H1 (cell line): ENCODE data around the gene NR2C2. TPM values are rescaled to one million over a fixed set of nuclear protein-coding genes. Genes with fewer than 3 reads are reported as not detected.

ENCODE experiments used
- CTCF ChIA-PET: fragments of 300-600 bp; sonication (Branson Sonifier 250); formaldehyde crosslinking; loops from one replicate; lab custom pipeline; 2021; ENCODE audit not compliant: partially characterized antibody; lab: Charles Lee
- POLR2A ChIA-PET: fragments of 300-600 bp; sonication (Branson Sonifier 250); formaldehyde crosslinking; loops from one replicate; lab custom pipeline; 2021; ENCODE audit warnings: inconsistent platforms; ENCODE audit not compliant: partially characterized antibody; lab: Charles Lee
- DNase-seq, 2 experiments: peaks; one replicate each; pipeline versions ENCODE4 v3.0.0 to v3.0.0-alpha.2; 2010 to 2022; ENCODE audit warnings: low spot score in 2 of 2, low read depth in 1 of 2, mixed read lengths in 1 of 2
- FAIRE-seq: peaks from 2 replicates; lab custom pipeline; 2011; peaks lifted over from hg19 to GRCh38; lab: Jason Lieb, UNC
- H2AFZ ChIP-seq: 2 replicates; pipeline ENCODE4 v1.8.1; 2012; ENCODE audit warnings: low read length, inconsistent platforms
- H2AK5ac ChIP-seq: 2 replicates; pipeline ENCODE4 v1.6.1; 2013; ENCODE audit warnings: low read depth, low read length
- H2BK120ac ChIP-seq: replicated peaks from 2 replicates; pipeline ENCODE3; 2013; ENCODE audit warnings: low read depth, low read length, inconsistent platforms
- H2BK12ac ChIP-seq: 2 replicates; pipeline ENCODE4 v1.6.1; 2013; ENCODE audit warnings: low read depth, low read length
- H2BK15ac ChIP-seq: 2 replicates; pipeline ENCODE4 v1.6.1; 2013; ENCODE audit warnings: low read length
- H2BK20ac ChIP-seq: 2 replicates; pipeline ENCODE4 v1.6.1; 2013; ENCODE audit warnings: low read length
- H2BK5ac ChIP-seq: 2 replicates; pipeline ENCODE4 v1.6.1; 2013; ENCODE audit warnings: low read depth, low read length
- H3K14ac ChIP-seq: 2 replicates; pipeline ENCODE4 v1.6.1; 2013; ENCODE audit warnings: inconsistent platforms; ENCODE audit not compliant: insufficient read length
- H3K18ac ChIP-seq: 2 replicates; pipeline ENCODE4 v1.6.1; 2013; ENCODE audit warnings: low read length; ENCODE audit errors: extremely low read depth
- H3K23ac ChIP-seq: 2 replicates; pipeline ENCODE4 v1.6.1; 2013; ENCODE audit warnings: inconsistent platforms; ENCODE audit not compliant: insufficient read length
- H3K23me2 ChIP-seq: 2 replicates; pipeline ENCODE4 v1.6.1; 2013; ENCODE audit warnings: low read depth, low read length
- H3K27ac ChIP-seq: 2 replicates; pipeline ENCODE4 v1.6.1; 2011; ENCODE audit warnings: low read depth, low read length, inconsistent platforms
- H3K27me3 ChIP-seq, 4 experiments: replicated peaks in 1 of 4; 1 replicate in 1 of 4; 2 replicates in 3 of 4; pipeline versions ENCODE4 v1.6.1 to v1.8.1; 2011 to 2013; ENCODE audit warnings: low read length in 3 of 4, mild to moderate bottlenecking in 3 of 4, inconsistent platforms in 2 of 4, mixed read lengths in 2 of 4, moderate library complexity in 1 of 4; ENCODE audit not compliant: control insufficient read depth in 3 of 4, insufficient read depth in 3 of 4; ENCODE audit errors: extremely low read depth in 1 of 4
- H3K36me3 ChIP-seq, 4 experiments: 2 replicates each; pipeline versions ENCODE4 v1.6.1 to v1.8.1; 2011 to 2013; ENCODE audit warnings: mild to moderate bottlenecking in 4 of 4, low read length in 3 of 4, moderate library complexity in 2 of 4, control low read depth in 1 of 4, inconsistent platforms in 1 of 4; ENCODE audit not compliant: insufficient read depth in 4 of 4, control insufficient read depth in 2 of 4
- H3K4ac ChIP-seq: replicated peaks from 2 replicates; pipeline ENCODE3; 2013; ENCODE audit warnings: low read length, low read depth, mixed read lengths, inconsistent platforms; ENCODE audit not compliant: insufficient read length
- H3K4me1 ChIP-seq, 4 experiments: replicated peaks in 1 of 4; 1 replicate in 1 of 4; 2 replicates in 3 of 4; pipeline versions ENCODE4 v1.6.1 to v1.8.1; 2011 to 2013; ENCODE audit warnings: low read length in 3 of 4, inconsistent platforms in 2 of 4, mixed read lengths in 1 of 4; ENCODE audit not compliant: insufficient read depth in 4 of 4, control insufficient read depth in 3 of 4
- H3K4me2 ChIP-seq, 2 experiments: 2 replicates each; pipeline versions ENCODE4 v1.6.1 to v1.8.1; 2011 to 2013; ENCODE audit warnings: low read depth in 2 of 2, low read length in 2 of 2, control low read depth in 1 of 2, inconsistent platforms in 1 of 2, mild to moderate bottlenecking in 1 of 2; ENCODE audit not compliant: insufficient read depth in 1 of 2
- H3K4me3 ChIP-seq, 4 experiments: fragments of 200-600, 300-600 bp in 1 of 4; sonication (generic), shearing (Covaris generic), sonication (Bioruptor Twin) in 1 of 4; 2 replicates each; pipeline versions ENCODE4 v1.5.1 to v1.8.1; 2011 to 2016; ENCODE audit warnings: low read length in 4 of 4, low read depth in 3 of 4, control low read depth in 2 of 4, inconsistent platforms in 2 of 4, mild to moderate bottlenecking in 2 of 4, mixed read lengths in 1 of 4, moderate library complexity in 1 of 4; ENCODE audit not compliant: insufficient read depth in 2 of 4; ENCODE audit errors: extremely low read depth in 1 of 4
- H3K56ac ChIP-seq: replicated peaks from 2 replicates; pipeline ENCODE3; 2013; ENCODE audit warnings: low read depth, mild to moderate bottlenecking, mixed read lengths, low read length, inconsistent platforms; ENCODE audit not compliant: insufficient read length
- H3K79me1 ChIP-seq: 2 replicates; pipeline ENCODE4 v1.6.1; 2013; ENCODE audit warnings: low read depth, low read length, control low read depth
- H3K79me2 ChIP-seq, 2 experiments: 2 replicates each; pipeline versions ENCODE4 v1.6.1 to v1.8.1; 2012 to 2013; ENCODE audit warnings: low read length in 2 of 2, mild to moderate bottlenecking in 2 of 2, inconsistent platforms in 1 of 2; ENCODE audit not compliant: insufficient read depth in 2 of 2, control insufficient read depth in 1 of 2
- H3K9ac ChIP-seq, 4 experiments: replicated peaks in 1 of 4; 1 replicate in 1 of 4; 2 replicates in 3 of 4; pipeline versions ENCODE4 v1.6.1 to v1.8.1; 2011 to 2013; ENCODE audit warnings: low read depth in 3 of 4, low read length in 3 of 4, control low read depth in 2 of 4, mild to moderate bottlenecking in 2 of 4, moderate library complexity in 2 of 4, inconsistent platforms in 1 of 4; ENCODE audit errors: extremely low read depth in 1 of 4
- H3K9me3 ChIP-seq, 2 experiments: 2 replicates each; pipeline versions ENCODE4 v1.6.1 to v1.8.1; 2012 to 2013; ENCODE audit warnings: mild to moderate bottlenecking in 2 of 2, moderate library complexity in 2 of 2, control low read depth in 1 of 2, inconsistent platforms in 1 of 2, low read depth in 1 of 2, low read length in 1 of 2, mixed read lengths in 1 of 2; ENCODE audit not compliant: insufficient read depth in 2 of 2
- H4K20me1 ChIP-seq, 2 experiments: replicated peaks in 1 of 2; 2 replicates each; pipeline versions ENCODE3 to v1.8.1; 2011 to 2013; ENCODE audit warnings: inconsistent platforms in 2 of 2, low read length in 2 of 2, mild to moderate bottlenecking in 1 of 2; ENCODE audit not compliant: insufficient read depth in 2 of 2, control insufficient read depth in 1 of 2
- H4K5ac ChIP-seq: 2 replicates; pipeline ENCODE4 v1.6.1; 2013; ENCODE audit warnings: low read length, low read depth, mixed read lengths, inconsistent platforms; ENCODE audit not compliant: insufficient read length
- H4K8ac ChIP-seq: 2 replicates; pipeline ENCODE4 v1.8.0; 2013; ENCODE audit warnings: mild to moderate bottlenecking, moderate library complexity, low read length, inconsistent platforms; ENCODE audit not compliant: insufficient read depth; ENCODE audit errors: extremely low read depth
- H4K91ac ChIP-seq: replicated peaks from 2 replicates; pipeline ENCODE3; 2013; ENCODE audit warnings: low read length, mixed read lengths, inconsistent platforms; ENCODE audit not compliant: insufficient read length
- CBX5 ChIP-seq: fragments of 300-800, 300-1000 bp; sonication (generic); IDR thresholded peaks from 2 replicates; pipeline ENCODE4 v1.7.1; 2016; ENCODE audit warnings: antibody characterized with exemption, low read length, low read depth
- FOSL1 ChIP-seq: IDR thresholded peaks from 2 replicates; pipeline ENCODE4 v1.6.1; 2011; ENCODE audit warnings: mild to moderate bottlenecking, low read depth, low read length, moderate library complexity; ENCODE audit not compliant: insufficient read depth
- HDAC6 ChIP-seq: IDR thresholded peaks from one replicate; pipeline ENCODE4 v1.7.1; 2012; ENCODE audit warnings: low read depth, mild to moderate bottlenecking, inconsistent platforms, low read length, moderate library complexity
- POLR2AphosphoS5 ChIP-seq: IDR thresholded peaks from 2 replicates; pipeline ENCODE4 v1.6.1; 2011; ENCODE audit warnings: low read depth, low read length
- POU5F1 ChIP-seq: IDR thresholded peaks from 2 replicates; pipeline ENCODE4 v1.6.1; 2011; ENCODE audit warnings: low read depth, mild to moderate bottlenecking, low read length, moderate library complexity
- RFX5 ChIP-seq: IDR thresholded peaks from 2 replicates; pipeline ENCODE4 v1.6.1; 2011; ENCODE audit warnings: low read depth, low read length, improper control_type of control experiment, borderline replicate concordance
- RXRA ChIP-seq: IDR thresholded peaks from 2 replicates; pipeline ENCODE4 v1.6.1; 2011; ENCODE audit warnings: low read depth, mild to moderate bottlenecking, low read length, moderate library complexity; ENCODE audit not compliant: insufficient read depth
- SIX5 ChIP-seq: IDR thresholded peaks from 2 replicates; pipeline ENCODE4 v1.6.1; 2011; ENCODE audit warnings: mild to moderate bottlenecking, low read depth, low read length
- TBP ChIP-seq: IDR thresholded peaks from 2 replicates; pipeline ENCODE4 v1.6.1; 2011; ENCODE audit warnings: low read depth, low read length, improper control_type of control experiment
- TEAD4 ChIP-seq: IDR thresholded peaks from 2 replicates; pipeline ENCODE4 v1.6.1; 2012; ENCODE audit warnings: low read depth, low read length, inconsistent platforms, mixed read lengths
- YY1 ChIP-seq: IDR thresholded peaks from 2 replicates; pipeline ENCODE4 v1.6.1; 2011; ENCODE audit warnings: low read depth, mild to moderate bottlenecking, low read length
- ZNF274 ChIP-seq: IDR thresholded peaks from 2 replicates; pipeline ENCODE4 v1.7.0; 2012; ENCODE audit warnings: low read length, borderline replicate concordance; ENCODE audit errors: extremely low read depth
- WGBS, 2 experiments: shearing (Covaris generic) in 1 of 2; methylation state at CpG; one replicate each; pipeline versions ENCODE4 v1.1.6 to v1.1.7; 2013 to 2015; ENCODE audit warnings: low lambda C conversion rate in 2 of 2, mixed read lengths in 2 of 2, inconsistent platforms in 1 of 2, low coverage in 1 of 2, missing lambda C conversion rate in 1 of 2; ENCODE audit not compliant: insufficient replicate concordance in 2 of 2, insufficient coverage in 1 of 2, insufficient read length in 1 of 2; ENCODE audit errors: extremely low coverage in 1 of 2, missing lambda C conversion rate in 1 of 2; 5-methylcytosine and 5-hydroxymethylcytosine counted together
- polyA plus RNA-seq, 7 experiments: library from polyadenylated mRNA; depleted of rRNA in 3 of 7; stranded (reverse) in 5 of 7; unstranded in 2 of 7; fragments of >200 nt in 5 of 7; fragments of 200-250 nt in 2 of 7; gene quantifications; 1 replicate in 5 of 7; 2 replicates in 1 of 7; 4 replicates in 1 of 7; pipeline versions ENCODE4 v1.2.1 to v1.2.3, GENCODE V29; 2011 to 2013; ENCODE audit warnings: missing spikeins in 2 of 7, mixed read lengths in 2 of 7
- total RNA-seq: library from RNA; stranded (reverse); fragmentation: NEBNext Ultra II Directional; extraction: Animal tissue kit (Norgen Biotek cat#: 25700); gene quantifications from 2 replicates; pipeline ENCODE4 v1.2.1, GENCODE V29; 2021
- TF ChIP-seq, protein P1 (sequence below): IDR thresholded peaks from 2 replicates; pipeline ENCODE4 v1.6.1; 2012; ENCODE audit warnings: inconsistent platforms
- TF ChIP-seq, protein P2 (sequence below): IDR thresholded peaks from 2 replicates; pipeline ENCODE4 v1.6.1; 2011; ENCODE audit warnings: low read length, improper control_type of control experiment

The NR2C2 gene
- total and polyA plus RNA-seq, 2 of the 8 experiments (the other 6 are each of a cell fraction or from before 2014, with no cell fraction given): 16.6 to 44.4 TPM

DNA sequence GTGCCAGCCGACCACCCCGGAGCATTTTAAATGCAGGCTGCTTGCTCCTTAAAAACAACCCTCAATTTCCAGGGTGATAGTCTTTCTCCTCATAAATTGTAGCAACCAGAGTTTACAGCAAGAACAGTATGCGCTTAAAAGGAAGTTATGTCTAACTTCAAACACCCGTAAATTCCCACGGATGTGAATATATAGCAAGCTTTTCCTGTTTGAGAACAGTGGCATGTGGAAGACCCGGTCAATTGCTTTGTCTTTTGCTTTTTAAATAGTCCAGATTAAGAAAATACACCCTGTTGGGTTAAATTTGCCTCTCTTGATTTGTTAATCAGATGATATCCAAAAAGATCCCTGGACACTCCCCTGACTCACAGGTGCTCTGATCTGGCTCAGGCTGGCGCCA, 96.9 kb downstream of the NR2C2 start:
- Histone ChIP-seq H3K27me3 (no peaks in the 10 kb centered on the region), H3K27ac (no peak overlapping the region), H2AFZ (no peak overlapping the region), H3K4me1 (no peaks in the 10 kb centered on the region), H4K5ac (no peak overlapping the region), H3K23me2 (no peaks in the 10 kb centered on the region), H3K4me2 (no peak overlapping the region), H3K9me3 (no peaks in the 10 kb centered on the region), H4K8ac (no peak overlapping the region), H2BK120ac (no peak overlapping the region), H3K14ac (no peak overlapping the region), H4K20me1 (peaks cover 4 to 8% of the 10 kb centered on the region in 2 experiments), H3K36me3 (peaks cover 35 to 92% (median 73%) of the 10 kb centered on the region in 4 experiments; a peak in 7 of 8 replicates), H2BK20ac (no peak overlapping the region), H3K4me3 (no peak overlapping the region), H3K56ac (no peak overlapping the region), H3K23ac (no peak overlapping the region), H2AK5ac (no peak overlapping the region), H4K91ac (no peak overlapping the region), H3K79me2 (no peaks in the 10 kb centered on the region), H2BK15ac (no peak overlapping the region), H3K4ac (no peak overlapping the region), H3K79me1 (no peaks in the 10 kb centered on the region), H2BK12ac (no peak overlapping the region), H2BK5ac (no peak overlapping the region), H3K9ac (no peak overlapping the region), H3K18ac (no peak overlapping the region)
- FAIRE-seq: no peak
- no peak for DNase-seq
- ChIA-PET POLR2A (interaction anchor here (1.5 kb wide), 1 partner anchor 13 kb away, joined by 4 read pairs; no protein-coding TSS in a partner anchor), CTCF (interaction anchor here (0.8 to 1.0 kb wide), 4 partner anchors 11 to 121 kb away, joined by 3 to 4 read pairs (median 3); no protein-coding TSS in a partner anchor)
- WGBS, 2 experiments: 94% methylated on average over 7 of the region's 7 CpGs; no CpG with 5 or more reads in 1 of the 2 experiments
- TF ChIP-seq POLR2AphosphoS5 (no peak), YY1 (no peak), HDAC6 (no peak), TEAD4 (no peak), TBP (no peak), RXRA (no peak), POU5F1 (no peak), SIX5 (no peak), ZNF274 (no peak), RFX5 (no peak), FOSL1 (no peak), CBX5 (no peak)
- TF ChIP-seq, protein P1, sequence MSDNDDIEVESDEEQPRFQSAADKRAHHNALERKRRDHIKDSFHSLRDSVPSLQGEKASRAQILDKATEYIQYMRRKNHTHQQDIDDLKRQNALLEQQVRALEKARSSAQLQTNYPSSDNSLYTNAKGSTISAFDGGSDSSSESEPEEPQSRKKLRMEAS: no peak
- TF ChIP-seq, protein P2, sequence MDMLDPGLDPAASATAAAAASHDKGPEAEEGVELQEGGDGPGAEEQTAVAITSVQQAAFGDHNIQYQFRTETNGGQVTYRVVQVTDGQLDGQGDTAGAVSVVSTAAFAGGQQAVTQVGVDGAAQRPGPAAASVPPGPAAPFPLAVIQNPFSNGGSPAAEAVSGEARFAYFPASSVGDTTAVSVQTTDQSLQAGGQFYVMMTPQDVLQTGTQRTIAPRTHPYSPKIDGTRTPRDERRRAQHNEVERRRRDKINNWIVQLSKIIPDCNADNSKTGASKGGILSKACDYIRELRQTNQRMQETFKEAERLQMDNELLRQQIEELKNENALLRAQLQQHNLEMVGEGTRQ: no peak
